ENCODE data around the gene CCDC33.
A peak's percentile ranks its signal among the peaks of the same experiment; 100 is the strongest.

Gene CCDC33

GRCh38 chr15:74207652-74208440, 28.3 kb upstream of the CCDC33 start:
- POLR2A ChIA-PET, result interaction anchor here (1.2 to 3.7 kb wide), 3 partner anchors 12 to 72 kb away, joined by 3 to 15 read pairs (median 4); no protein-coding TSS in a partner anchor
- H3K4me3 ChIP-seq (ENCODE audit: low read depth, low read length), result no peak overlapping the region
- no peak overlapping the region for H3K27ac ChIP-seq (ENCODE audit: extremely low read depth, low read depth, low read length)
- H3K36me3 ChIP-seq (ENCODE audit: control insufficient read depth in 2 of 2, insufficient read depth in 1 of 2, low read length in 2 of 2), result no peaks in the 10 kb centered on the region
- no peaks in the 10 kb centered on the region for H3K9me3 ChIP-seq (ENCODE audit: control insufficient read depth, insufficient read depth, low read depth, low read length)
- CTCF ChIA-PET, result interaction anchor here (0.7 to 1.2 kb wide), 3 partner anchors 14 to 214 kb away, joined by 3 to 5 read pairs (median 4); no protein-coding TSS in a partner anchor
- peaks cover 32% of the 10 kb centered on the region for H3K4me1 ChIP-seq (ENCODE audit: control insufficient read depth, insufficient read depth, low read length)
- TF ChIP-seq ZNF366 (tag by site-specific recombination; conservative IDR thresholded peaks at IDR 0.05) (no peak), ZNF768 (tag by site-specific recombination; IDR thresholded peaks at IDR 0.05) (no peak), ZNF510 (tag by site-specific recombination; IDR thresholded peaks at IDR 0.05; ENCODE audit: insufficient replicate concordance) (no peak), ZFP69B (tag by site-specific recombination; IDR thresholded peaks at IDR 0.05) (no peak), BCL11A (tag by site-specific recombination; IDR thresholded peaks at IDR 0.05; ENCODE audit: low read depth) (no peak), ZNF600 (tag by site-specific recombination; IDR thresholded peaks at IDR 0.05) (no peak), ZNF501 (tag by site-specific recombination; IDR thresholded peaks at IDR 0.05) (no peak), ZNF623 (tag by site-specific recombination; IDR thresholded peaks at IDR 0.05) (0 out of 2 replicates have a peak, but pooled peaks have one; percentile 7), ZNF549 (tag by site-specific recombination; IDR thresholded peaks at IDR 0.05) (no peak), ZNF341 (tag by site-specific recombination; IDR thresholded peaks at IDR 0.05; ENCODE audit: low read depth) (peak; percentile 79), WT1 (tag by site-specific recombination; IDR thresholded peaks at IDR 0.05) (no peak), ZNF426 (tag by site-specific recombination; IDR thresholded peaks at IDR 0.05) (no peak), ZNF585B (tag by site-specific recombination; IDR thresholded peaks at IDR 0.05) (no peak), SALL2 (tag by site-specific recombination; IDR thresholded peaks at IDR 0.05; ENCODE audit: borderline replicate concordance) (no peak), KLF1 (tag by site-specific recombination; IDR thresholded peaks at IDR 0.05) (no peak), ZIC2 (tag by site-specific recombination; IDR thresholded peaks at IDR 0.05) (peak; percentile 11; the same call in 1 of the 2 replicates), OSR2 (tag by site-specific recombination; IDR thresholded peaks at IDR 0.05) (no peak), HOXA7 (CRISPR knock-in tag; IDR thresholded peaks at IDR 0.05; ENCODE audit: borderline replicate concordance) (no peak), SP7 (tag by site-specific recombination; IDR thresholded peaks at IDR 0.05) (no peak), EGR2 (tag by site-specific recombination; IDR thresholded peaks at IDR 0.05; ENCODE audit: low read depth) (peak; percentile 73), ZNF561 (tag by site-specific recombination; IDR thresholded peaks at IDR 0.05; ENCODE audit: borderline replicate concordance) (no peak), ZNF558 (tag by site-specific recombination; IDR thresholded peaks at IDR 0.05) (no peak), ZNF747 (tag by site-specific recombination; IDR thresholded peaks at IDR 0.05) (no peak), HIC1 (tag by site-specific recombination; IDR thresholded peaks at IDR 0.05) (0 out of 2 replicates have a peak, but pooled peaks have one; percentile 16), ZNF513 (tag by site-specific recombination; IDR thresholded peaks at IDR 0.05) (peak; percentile 64), ZNF707 (tag by site-specific recombination; IDR thresholded peaks at IDR 0.05) (no peak), ZNF548 (tag by site-specific recombination; IDR thresholded peaks at IDR 0.05) (0 out of 2 replicates have a peak, but pooled peaks have one; percentile 55), ZNF580 (tag by site-specific recombination; IDR thresholded peaks at IDR 0.05) (peak; percentile 95), ZNF23 (tag by site-specific recombination; IDR thresholded peaks at IDR 0.05; ENCODE audit: borderline replicate concordance) (no peak), SP2 (tag by site-specific recombination; IDR thresholded peaks at IDR 0.05) (no peak; the same call in 1 of the 2 replicates), ZFHX2 (tag by site-specific recombination; conservative IDR thresholded peaks at IDR 0.05) (peak; percentile 77)
